IMR-90 (cell line): ENCODE measurements around the gene SYT2.

ENCODE experiments used
- BHLHE40 ChIP-seq: fragments of 150-350 bp; IDR thresholded peaks from 2 replicates; pipeline ENCODE4 v1.6.1; 2016; ENCODE audit warnings: mild to moderate bottlenecking, low read depth, low read length
- CEBPB ChIP-seq: IDR thresholded peaks from 2 replicates; pipeline ENCODE4 v1.6.1; 2012; ENCODE audit warnings: low read depth, low read length, improper control_type of control experiment
- CTCF ChIP-seq: conservative IDR thresholded peaks from 2 replicates; pipeline ENCODE4 v1.5.1; 2012; ENCODE audit warnings: mild to moderate bottlenecking, low read depth, low read length, improper control_type of control experiment
- MAFK ChIP-seq: IDR thresholded peaks from 2 replicates; pipeline ENCODE4 v1.6.1; 2012; ENCODE audit warnings: low read depth, low read length, improper control_type of control experiment
- MAZ ChIP-seq: IDR thresholded peaks from 2 replicates; pipeline ENCODE4 v1.6.1; 2012; ENCODE audit warnings: low read depth, mild to moderate bottlenecking, low read length, improper control_type of control experiment, moderate library complexity, borderline replicate concordance
- MXI1 ChIP-seq: IDR thresholded peaks from 2 replicates; pipeline ENCODE4 v1.6.1; 2012; ENCODE audit warnings: low read depth, mild to moderate bottlenecking, low read length, moderate library complexity, borderline replicate concordance
- NFE2L2 ChIP-seq: fragments of 150-350 bp; IDR thresholded peaks from 2 replicates; pipeline ENCODE4 v1.6.1; 2016; ENCODE audit warnings: low read depth, mild to moderate bottlenecking, low read length
- POLR2A ChIP-seq: IDR thresholded peaks from 2 replicates; pipeline ENCODE4 v1.6.1; 2012; ENCODE audit warnings: mild to moderate bottlenecking, low read depth, low read length
- RAD21 ChIP-seq: IDR thresholded peaks from 2 replicates; pipeline ENCODE4 v1.6.1; 2012; ENCODE audit warnings: low read length, improper control_type of control experiment
- RCOR1 ChIP-seq: IDR thresholded peaks from 2 replicates; pipeline ENCODE4 v1.6.1; 2012; ENCODE audit warnings: mild to moderate bottlenecking, low read length, improper control_type of control experiment; ENCODE audit not compliant: insufficient replicate concordance

DNA sequence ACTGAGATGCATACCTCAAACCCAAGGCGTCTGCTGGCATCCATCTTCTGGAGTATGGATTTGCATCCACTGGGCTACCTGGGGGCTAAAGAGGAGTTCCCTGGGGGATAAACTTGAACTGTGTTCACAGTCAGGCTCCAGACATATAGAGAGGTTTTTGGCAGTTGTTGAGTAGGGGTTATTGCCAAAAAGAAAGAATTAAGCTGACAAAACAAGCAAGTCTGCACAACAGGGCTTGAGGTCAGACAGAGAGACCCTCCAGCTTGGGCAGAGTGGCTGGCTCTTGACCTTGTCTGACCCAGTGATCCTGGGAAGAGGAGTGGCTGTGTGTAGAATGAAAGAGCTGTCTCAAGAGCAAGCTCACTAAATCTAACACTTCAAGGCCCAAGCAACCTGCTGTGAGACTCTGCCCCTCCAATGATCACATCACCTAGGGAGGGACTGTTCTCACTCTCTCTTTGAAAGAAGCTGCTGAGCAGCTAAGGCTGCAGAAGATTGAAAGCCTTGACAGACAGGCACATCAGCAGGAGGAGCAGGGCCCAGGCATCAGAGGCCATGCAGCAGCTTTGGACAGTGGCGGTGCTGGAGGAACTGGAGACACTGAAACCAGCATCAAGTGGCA, 61.5 kb downstream of the SYT2 start:
- TF ChIP-seq CEBPB = no peak
- TF ChIP-seq NFE2L2 = no peak
- no peak for TF ChIP-seq CTCF
- no peak for TF ChIP-seq MXI1
- no peak for TF ChIP-seq RCOR1
- TF ChIP-seq POLR2A = no peak
- TF ChIP-seq MAZ = no peak
- no peak for TF ChIP-seq BHLHE40
- no peak for TF ChIP-seq MAFK
- no peak for TF ChIP-seq RAD21
